NCI-H1930 (cell line): ENCODE measurements around the gene ST6GALNAC2.
"Not testable (repeated sequence)": the region's sequence is repeated elsewhere in the genome, so short reads cannot be mapped to it uniquely, and the experiment has no call there.

Experiments used
- DNase-seq, 2 experiments: peaks; one replicate each; lab custom pipeline; 2025; lab: John Stamatoyannopoulos, UW

Gene ST6GALNAC2

DNA sequence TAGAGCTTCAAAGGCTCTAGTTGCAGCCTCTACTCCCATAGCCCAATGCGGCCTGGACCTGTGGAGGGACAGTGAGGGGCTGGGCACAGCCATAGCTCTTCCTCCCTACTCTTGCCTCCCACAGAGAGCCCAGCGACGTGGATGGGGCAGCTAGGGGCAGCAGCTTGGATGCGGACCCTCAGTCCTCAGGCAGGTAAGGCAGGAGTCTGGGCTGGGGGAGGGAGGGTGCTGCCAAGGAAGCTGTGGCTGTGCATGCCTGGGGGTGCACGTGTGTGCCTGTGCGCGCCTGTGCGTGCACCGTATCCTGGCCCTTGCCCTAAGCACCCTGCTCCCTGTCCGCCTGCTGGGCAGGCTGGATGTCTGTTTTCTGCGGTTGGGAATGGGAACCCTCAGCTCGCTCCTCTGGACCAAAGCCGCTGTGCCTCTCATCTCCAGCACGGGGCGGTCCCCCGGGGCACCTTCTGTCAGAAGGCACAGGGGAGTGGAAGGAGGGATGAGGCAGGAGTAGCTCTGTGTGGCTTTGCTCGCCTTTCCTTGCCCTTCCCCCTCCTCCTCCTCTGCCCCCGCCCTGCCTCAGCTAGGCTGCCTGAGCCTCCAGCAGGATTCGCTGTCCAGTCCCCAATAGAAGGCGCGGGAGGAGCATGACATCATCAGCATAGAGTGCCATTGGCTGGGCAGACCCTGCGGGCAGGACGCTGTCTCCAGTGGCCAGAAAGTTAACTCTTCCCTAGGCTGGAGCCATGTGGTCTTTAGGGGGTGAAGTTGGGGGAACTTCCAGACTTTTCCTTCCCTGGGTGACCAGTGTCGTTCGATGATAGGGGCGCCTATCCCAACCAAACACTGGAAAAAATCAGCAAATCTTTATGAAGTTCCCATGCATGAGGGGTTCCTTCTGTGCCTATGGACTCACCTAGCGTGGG lies 45.0 kb downstream of the ST6GALNAC2 start:
- peak; percentile 87 for DNase-seq

- DNase-seq, result no peak
Observed at GRCh38 chr17:76539631-76540271, 45.9 kb downstream of the ST6GALNAC2 start, which contains the start of gene PRCD. Gene PRCD (plus strand): TSS chr17:76540044. CDS start chr17:76540142, 98 bp downstream.

- DNase-seq, result no peak
Observed at GRCh38 chr17:76538941-76539570, 46.6 kb downstream of the ST6GALNAC2 start.

- no peak for DNase-seq
Observed at GRCh38 chr17:76538281-76538931, 47.3 kb downstream of the ST6GALNAC2 start.

- DNase-seq, result no peak
Observed at GRCh38 chr17:76537578-76538280, 47.9 kb downstream of the ST6GALNAC2 start, which contains the start of gene CYGB. Gene CYGB (minus strand): TSS chr17:76537709. CDS start chr17:76537542, 167 bp downstream.

DNA sequence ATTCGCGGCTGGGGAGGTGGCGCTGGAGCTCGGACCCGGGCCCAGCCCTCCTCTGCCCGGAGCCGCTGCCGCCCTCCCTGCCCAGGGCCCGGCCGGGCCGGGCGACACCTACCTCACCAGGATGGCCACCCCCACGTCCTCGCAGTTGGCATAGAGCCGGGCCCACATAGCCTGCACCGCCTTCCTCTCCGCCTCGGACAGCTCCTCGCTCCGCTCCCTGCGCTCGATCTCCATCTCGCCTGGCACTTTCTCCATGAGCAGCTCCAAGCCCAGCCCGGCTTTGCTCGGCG lies 48.4 kb downstream of the ST6GALNAC2 start:
- no peak for DNase-seq

DNA sequence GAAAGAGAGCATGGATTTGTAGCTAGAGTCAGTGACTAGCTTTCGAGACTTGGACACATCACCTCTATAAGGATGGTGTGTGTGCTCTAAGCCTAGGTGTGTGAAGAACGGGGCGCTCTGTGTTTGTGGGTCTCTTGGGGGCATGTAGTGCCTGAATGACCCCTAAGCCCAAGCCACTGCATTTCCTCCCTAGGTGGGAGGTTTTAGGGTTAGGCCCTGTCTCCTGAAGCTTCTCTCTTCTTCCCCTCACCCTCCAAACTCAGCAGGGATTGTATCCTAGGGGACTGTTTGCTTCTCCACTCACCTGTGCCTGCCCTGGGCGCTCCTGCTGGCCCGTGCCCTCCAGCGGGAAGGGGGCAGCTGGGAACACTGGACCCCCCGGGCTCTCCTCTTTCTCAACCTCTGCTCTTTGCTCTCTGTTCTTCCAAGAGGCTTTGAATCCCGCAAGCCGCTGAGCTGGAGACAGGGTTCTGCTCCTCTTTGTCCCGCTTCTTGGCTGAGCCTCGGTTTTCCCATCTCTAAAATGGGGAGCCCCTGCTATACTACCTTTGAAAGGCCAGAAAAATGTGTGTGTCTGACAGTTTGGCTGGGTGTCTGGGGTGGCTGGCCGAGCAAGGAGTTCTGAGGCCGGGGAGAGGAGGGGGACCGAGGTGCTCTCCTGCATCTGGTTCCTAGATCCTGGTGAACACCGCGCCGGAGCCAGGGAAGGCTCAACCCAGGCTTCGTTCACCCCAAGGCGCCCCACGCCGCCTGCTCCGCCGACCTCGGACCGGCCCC lies 49.0 kb downstream of the ST6GALNAC2 start:
- DNase-seq, result no peak

DNA sequence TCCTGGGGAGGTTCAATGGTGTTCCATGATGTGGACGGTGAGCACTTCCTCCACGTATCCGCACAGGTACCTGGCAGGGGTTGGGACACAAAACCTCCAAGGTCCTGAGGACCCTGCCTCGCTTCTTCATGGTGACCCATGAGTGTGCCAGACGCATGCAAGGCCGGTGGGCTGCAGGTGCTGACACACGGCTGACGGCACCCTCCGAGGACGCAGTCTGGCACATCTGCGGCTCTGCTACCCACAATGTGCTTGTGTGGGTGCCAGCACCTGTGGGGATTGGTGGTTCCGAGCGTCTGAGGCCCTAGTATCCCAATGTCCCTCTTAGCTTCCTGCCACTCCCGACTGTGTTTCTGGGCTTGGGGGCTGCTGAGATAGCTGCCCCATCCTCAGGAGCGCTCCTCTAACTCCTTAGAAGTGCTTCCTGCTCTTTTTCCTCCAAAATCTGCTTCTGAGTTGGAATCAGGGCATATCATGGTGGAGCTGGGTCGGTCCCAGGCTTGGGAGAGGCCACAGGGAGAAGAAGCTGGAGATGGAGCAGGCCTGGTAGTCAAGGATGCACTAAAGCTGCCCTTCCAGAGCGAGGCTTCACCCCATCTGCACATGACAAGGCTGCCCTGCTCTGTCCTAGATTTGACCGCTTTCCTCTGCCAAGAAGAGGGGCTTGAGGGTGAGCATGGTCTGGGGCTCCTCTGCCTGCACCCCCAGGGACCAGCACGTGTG lies 49.7 kb downstream of the ST6GALNAC2 start:
- DNase-seq, result no peak

DNA sequence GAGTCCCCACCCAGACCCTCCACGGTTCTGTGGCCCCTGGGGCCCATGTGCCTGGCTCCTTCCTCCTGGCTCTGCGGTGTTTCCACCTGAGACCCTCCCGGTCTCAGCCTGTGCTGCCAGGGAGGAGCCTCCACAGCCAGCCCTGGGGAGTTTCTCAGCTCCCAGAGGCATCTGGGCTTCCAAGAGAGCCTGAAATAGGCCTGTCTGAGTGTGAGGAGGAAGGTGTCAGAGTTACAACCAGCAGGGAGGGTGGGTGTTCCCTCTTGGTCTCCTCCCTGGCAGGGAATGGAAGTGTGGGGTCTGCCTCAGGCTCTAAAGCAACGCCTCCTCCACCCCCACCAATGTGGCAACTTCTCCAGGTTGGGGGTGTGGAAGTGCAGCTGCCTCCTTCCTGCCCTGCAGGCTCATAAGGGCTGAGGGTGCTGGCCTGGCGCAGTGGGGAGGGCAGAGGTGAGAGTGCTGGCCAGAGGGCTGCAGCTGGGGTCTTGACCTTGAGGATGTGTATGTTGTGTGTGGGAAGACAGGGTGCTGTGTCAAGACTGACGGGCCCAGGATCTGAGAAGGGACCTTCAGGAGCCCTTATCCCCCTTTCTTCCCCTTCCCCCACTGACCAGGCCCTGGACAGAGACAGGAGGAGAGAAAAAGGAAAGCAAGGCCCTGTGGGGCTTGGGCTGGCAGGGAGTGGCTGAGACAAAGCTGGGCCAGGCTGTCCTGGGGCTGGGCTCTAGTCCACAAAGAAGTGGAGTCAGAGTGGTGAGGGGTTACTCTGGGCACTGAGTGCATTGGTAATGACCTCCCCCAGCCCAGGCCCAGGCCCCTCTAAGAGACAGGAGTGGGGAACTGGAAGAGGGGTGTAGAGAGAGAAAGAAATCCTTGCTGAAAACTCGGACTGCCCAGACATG lies 50.6 kb downstream of the ST6GALNAC2 start:
- DNase-seq, result no peak

GRCh38 chr17:76533640-76534359 lies 51.9 kb downstream of the ST6GALNAC2 start:
- not testable (repeated sequence) for DNase-seq

DNA sequence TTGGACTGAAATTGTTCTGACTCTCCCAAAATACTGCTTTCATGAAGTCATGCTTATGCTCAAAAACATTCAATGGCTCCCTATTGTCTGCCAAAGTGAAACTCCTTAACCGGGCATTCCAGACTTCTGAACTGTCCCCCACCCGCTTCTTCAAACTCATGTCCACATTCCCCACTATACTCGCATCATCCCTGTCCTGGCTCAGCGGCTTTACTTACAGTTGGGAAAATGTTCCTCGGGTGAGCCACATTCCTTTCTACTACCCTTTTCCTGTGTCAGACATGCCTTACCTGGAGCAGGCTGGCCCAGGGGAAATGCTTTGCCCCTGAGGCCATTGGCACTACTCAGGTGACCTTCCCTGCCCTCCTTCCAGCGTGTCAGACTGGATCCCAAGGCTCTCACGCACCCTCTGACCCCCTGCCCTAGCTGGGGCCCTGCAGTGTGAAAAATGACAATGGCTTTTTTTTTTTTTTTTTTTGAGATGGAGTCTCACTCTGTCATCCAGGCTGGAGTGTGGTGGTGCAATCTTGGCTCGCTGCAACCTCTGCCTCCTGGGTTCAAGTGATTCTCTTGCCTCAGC lies 53.5 kb downstream of the ST6GALNAC2 start:
- DNase-seq, result no peak

DNA sequence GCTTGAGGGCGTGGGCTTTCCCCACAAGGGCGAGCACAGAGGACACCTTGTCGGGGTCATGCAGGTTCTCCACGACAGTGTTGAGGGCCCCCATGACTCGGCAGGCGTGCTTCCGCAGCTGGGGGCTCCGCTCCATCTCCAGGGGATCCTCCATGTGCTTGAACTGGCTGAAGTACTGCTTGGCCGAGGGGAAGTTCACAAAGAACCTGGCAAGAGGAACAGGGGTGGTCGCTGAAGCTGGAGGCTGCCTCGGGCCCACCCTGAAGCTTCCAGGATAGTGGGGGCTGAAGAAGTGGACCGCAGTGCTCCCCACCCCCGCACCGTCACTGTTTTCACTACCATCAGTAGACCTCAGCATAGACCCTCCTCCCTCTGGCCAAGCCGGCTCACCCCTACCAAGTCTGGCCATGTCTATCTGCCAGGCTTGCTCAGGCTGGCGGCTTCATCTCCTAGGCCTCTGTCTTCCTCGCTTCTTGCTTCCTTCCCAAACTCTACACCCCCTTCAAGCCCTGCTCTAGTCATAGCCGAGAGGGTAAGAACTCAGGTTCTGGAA lies 54.1 kb downstream of the ST6GALNAC2 start:
- no peak for DNase-seq

- DNase-seq, result no peak
Observed at GRCh38 chr17:76530811-76531485, 54.7 kb downstream of the ST6GALNAC2 start.

GRCh38 chr17:76530095-76530723 lies 55.5 kb downstream of the ST6GALNAC2 start:
- no peak for DNase-seq

DNA sequence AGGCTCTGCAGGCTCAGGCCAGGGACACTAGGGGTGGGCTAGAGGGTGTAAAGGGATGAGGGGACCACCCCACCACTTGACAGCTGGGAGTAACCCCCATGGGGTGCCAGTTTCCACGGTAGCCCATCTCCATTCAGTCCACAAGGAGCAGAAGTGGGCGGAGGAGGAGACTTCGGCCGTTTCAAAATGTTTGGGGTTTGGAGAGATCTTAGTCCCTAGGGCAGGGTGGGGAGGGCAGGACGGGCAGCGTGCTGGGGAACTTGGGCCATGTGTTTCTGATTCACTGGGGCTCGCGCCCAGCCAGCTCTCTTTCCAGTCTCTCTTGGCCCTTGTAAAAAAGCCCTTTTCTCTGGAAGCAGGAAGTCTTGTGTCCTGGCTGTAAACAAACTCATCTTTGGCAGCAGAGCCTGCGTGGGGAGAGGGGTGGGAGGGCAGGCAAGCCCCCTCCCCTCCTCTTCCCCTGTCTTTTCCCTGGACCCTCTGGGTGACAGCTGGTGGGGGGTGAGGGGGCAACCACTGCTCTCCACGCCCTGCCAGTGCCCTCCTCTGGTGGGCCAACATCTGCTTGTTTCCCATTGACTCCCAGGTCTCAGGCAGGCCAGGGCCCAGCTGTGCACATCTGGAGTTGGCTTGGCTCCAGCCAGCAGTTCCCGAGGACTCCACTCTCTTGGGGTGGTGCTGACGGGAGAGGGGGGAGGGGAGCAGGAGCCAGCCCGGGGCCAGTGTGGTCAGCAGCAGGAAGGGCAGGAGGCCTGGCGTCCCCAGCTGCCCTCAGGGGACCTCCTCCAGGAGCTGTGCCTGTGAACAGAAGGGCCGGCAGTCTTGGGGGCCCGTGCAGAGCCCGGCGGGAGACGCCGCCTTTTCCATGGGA lies 56.2 kb downstream of the ST6GALNAC2 start:
- no peak for DNase-seq
